Lower leg skin (tissue), 3 donors: Measurements from ENCODE around the gene ADGRG2.

Experiments used
- CTCF ChIP-seq, 3 donors: fragments of 450-650 bp; IDR thresholded peaks; one replicate each; pipeline ENCODE4 v1.5.1; 2016; ENCODE audit warnings: antibody characterized with exemption in 3 of 3, mild to moderate bottlenecking in 3 of 3, moderate library complexity in 2 of 3
- POLR2A ChIP-seq, 2 donors: fragments of 450-650 bp; IDR thresholded peaks; one replicate each; pipeline ENCODE4 v1.6.1; 2016 to 2017; ENCODE audit warnings: antibody characterized with exemption in 2 of 2, mild to moderate bottlenecking in 1 of 2, moderate library complexity in 1 of 2

GRCh38 chrX:19162851-19163250, 40.6 kb upstream of the ADGRG2 start:
- TF ChIP-seq CTCF (IDR thresholded peaks at IDR 0.05), result no peak
- TF ChIP-seq POLR2A (IDR thresholded peaks at IDR 0.05), result no peak
